OCI-LY3 (cell line): ENCODE measurements around the gene PPFIBP2.

Experiments used
- EZH2phosphoT487 ChIP-seq: fragments of 200-600 bp; shearing (Covaris generic); IDR thresholded peaks from 2 replicates; pipeline ENCODE4 v1.6.1; 2018; ENCODE audit warnings: antibody characterized with exemption, mixed run types, low read depth
- TF ChIP-seq, protein P1 (sequence below): fragments of 200-600, 300-600 bp; sonication (generic); IDR thresholded peaks from 2 replicates; pipeline ENCODE4 v1.5.1; 2014; ENCODE audit warnings: antibody characterized with exemption, low read length, low read depth

DNA sequence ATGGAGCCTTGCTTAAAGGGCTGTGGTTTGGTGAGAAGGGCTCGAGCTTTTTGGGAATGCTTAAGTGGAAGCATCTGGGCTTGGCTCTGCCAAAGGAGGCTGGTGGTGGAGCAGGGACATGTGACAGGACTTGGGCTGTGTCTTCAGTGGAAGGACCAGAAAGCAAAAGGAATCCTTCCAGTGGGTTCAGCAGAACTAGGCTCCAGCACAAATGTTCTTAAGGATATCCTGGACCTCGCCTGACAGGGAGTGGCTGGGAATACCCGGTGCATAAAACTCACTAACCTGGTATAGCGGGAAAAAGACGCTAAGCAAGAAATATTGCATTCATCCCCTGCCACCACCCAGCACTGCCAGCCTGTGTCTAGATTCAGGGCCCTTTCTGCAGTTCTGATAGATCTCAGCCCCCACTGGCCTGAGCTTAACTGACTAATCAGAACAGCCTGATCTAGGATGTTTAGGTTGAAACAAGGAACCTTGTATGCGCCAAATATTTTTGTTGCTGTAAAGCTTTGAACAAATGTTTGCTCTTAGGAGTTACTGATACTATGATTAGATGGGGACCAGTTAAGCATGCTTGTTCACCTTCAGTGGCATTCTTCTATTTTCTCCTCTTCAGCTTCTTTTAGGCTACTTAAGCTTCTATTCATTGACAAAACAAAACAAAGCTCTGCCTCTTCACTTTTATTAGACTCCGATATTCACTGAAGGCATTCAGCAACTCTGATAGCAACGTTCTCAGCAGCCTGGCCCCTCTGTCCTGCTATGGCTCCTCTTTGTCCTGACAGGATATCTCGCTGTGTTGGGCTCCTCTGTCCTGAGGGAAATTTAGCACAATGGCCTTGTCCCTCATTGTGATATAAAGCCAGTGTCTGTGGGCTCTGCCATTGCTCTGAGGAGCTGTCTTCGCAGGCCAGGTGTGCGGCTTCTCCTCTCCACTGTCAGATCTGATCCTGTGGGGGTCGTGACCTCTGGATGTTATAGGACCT, 25.0 kb downstream of the PPFIBP2 start:
- TF ChIP-seq, protein P1, sequence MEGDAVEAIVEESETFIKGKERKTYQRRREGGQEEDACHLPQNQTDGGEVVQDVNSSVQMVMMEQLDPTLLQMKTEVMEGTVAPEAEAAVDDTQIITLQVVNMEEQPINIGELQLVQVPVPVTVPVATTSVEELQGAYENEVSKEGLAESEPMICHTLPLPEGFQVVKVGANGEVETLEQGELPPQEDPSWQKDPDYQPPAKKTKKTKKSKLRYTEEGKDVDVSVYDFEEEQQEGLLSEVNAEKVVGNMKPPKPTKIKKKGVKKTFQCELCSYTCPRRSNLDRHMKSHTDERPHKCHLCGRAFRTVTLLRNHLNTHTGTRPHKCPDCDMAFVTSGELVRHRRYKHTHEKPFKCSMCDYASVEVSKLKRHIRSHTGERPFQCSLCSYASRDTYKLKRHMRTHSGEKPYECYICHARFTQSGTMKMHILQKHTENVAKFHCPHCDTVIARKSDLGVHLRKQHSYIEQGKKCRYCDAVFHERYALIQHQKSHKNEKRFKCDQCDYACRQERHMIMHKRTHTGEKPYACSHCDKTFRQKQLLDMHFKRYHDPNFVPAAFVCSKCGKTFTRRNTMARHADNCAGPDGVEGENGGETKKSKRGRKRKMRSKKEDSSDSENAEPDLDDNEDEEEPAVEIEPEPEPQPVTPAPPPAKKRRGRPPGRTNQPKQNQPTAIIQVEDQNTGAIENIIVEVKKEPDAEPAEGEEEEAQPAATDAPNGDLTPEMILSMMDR: no peak
- TF ChIP-seq EZH2phosphoT487: no peak
